ENCODE results near the gene IQCM. TPM values are rescaled to one million over a fixed set of nuclear protein-coding genes. Genes with fewer than 3 reads are reported as not detected.

IQCM gene
- polyA plus RNA-seq, 2 of the 4 experiments (the other 2 are of a cell fraction): 0.05 TPM; not detected in 1

DNA sequence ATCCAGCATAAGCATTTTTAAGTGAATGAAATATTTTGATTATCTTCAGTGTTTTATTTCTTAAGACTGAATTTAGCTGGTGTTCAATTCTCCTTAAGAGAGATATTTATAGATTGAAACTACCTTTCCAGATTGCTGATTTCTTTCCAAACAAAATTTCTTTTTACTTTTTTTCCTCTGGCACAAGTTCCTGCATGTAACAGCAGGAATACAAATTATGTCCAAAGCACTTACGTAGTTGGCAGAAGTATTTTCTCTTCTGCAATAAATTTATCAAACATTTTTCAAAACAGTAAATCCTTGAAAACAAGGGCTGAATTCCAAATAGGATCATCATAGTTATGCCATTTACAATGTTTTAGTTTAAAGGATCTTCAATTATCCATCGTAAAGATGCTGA lies 412.6 kb downstream of the IQCM start:
- POLR2A ChIA-PET: no interaction called here
- DNase-seq (ENCODE audit: low read depth in 1 of 2, low spot score in 1 of 2) (no peak), ATAC-seq (no peak), FAIRE-seq (no peak)
- WGBS (ENCODE audit: missing lambda C conversion rate): 77% methylated on average over 2 of the region's 2 CpGs
- H3K9me3 ChIP-seq: no peaks in the 10 kb centered on the region
- H3K4me2 ChIP-seq: no peak overlapping the region
- TF ChIP-seq FOSL2 (IDR thresholded peaks at IDR 0.05) (no peak), FOSL2 (CRISPR knock-in tag; IDR thresholded peaks at IDR 0.05) (no peak), CBX8 (IDR thresholded peaks at IDR 0.05) (no peak), RNF2 (IDR thresholded peaks at IDR 0.05; ENCODE audit: borderline replicate concordance, low read depth) (no peak), BHLHE40 (IDR thresholded peaks at IDR 0.05; ENCODE audit: low read depth, low read length) (no peak), GATA3 (IDR thresholded peaks at IDR 0.05; ENCODE audit: borderline replicate concordance) (no peak), CHD4 (IDR thresholded peaks at IDR 0.05; ENCODE audit: borderline replicate concordance) (no peak)
- TF ChIP-seq, protein P1, sequence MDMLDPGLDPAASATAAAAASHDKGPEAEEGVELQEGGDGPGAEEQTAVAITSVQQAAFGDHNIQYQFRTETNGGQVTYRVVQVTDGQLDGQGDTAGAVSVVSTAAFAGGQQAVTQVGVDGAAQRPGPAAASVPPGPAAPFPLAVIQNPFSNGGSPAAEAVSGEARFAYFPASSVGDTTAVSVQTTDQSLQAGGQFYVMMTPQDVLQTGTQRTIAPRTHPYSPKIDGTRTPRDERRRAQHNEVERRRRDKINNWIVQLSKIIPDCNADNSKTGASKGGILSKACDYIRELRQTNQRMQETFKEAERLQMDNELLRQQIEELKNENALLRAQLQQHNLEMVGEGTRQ (IDR thresholded peaks at IDR 0.05): no peak
- TF ChIP-seq, protein P2, sequence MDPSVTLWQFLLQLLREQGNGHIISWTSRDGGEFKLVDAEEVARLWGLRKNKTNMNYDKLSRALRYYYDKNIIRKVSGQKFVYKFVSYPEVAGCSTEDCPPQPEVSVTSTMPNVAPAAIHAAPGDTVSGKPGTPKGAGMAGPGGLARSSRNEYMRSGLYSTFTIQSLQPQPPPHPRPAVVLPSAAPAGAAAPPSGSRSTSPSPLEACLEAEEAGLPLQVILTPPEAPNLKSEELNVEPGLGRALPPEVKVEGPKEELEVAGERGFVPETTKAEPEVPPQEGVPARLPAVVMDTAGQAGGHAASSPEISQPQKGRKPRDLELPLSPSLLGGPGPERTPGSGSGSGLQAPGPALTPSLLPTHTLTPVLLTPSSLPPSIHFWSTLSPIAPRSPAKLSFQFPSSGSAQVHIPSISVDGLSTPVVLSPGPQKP (IDR thresholded peaks at IDR 0.05; ENCODE audit: low read depth, low read length): no peak
- H3K27ac ChIP-seq: no peak overlapping the region
- CTCF ChIA-PET: no interaction called here
- no peak overlapping the region for H3K4me3 ChIP-seq
- no peaks in the 10 kb centered on the region for H3K4me1 ChIP-seq

DNA sequence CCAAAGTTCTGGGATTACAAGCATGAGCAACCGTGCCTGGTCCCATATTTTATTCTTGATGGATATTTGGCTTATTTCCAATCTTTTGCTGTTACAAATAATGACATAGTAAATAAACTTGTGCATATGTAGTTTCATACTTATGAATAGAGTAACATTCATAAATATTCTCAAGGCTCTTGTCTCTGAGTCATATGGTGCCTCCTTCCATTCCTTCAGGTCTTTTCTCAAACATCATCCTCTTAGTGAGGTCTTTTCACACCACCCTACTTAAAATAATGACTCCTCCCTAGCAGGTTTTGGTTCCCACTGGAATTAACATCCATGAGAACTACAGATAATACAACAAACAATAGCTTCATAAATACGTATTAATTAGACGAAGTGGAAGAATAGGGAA lies 416.6 kb downstream of the IQCM start:
- Histone ChIP-seq H3K4me2 (no peak overlapping the region), H3K27ac (no peak overlapping the region), H3K9me3 (no peaks in the 10 kb centered on the region), H3K4me1 (no peaks in the 10 kb centered on the region), H3K4me3 (no peak overlapping the region)
- ATAC-seq (no peak), FAIRE-seq (no peak), DNase-seq (ENCODE audit: low read depth in 1 of 2, low spot score in 1 of 2) (no peak)
- ChIA-PET CTCF (no interaction called here), POLR2A (no interaction called here)
- TF ChIP-seq, protein P3, sequence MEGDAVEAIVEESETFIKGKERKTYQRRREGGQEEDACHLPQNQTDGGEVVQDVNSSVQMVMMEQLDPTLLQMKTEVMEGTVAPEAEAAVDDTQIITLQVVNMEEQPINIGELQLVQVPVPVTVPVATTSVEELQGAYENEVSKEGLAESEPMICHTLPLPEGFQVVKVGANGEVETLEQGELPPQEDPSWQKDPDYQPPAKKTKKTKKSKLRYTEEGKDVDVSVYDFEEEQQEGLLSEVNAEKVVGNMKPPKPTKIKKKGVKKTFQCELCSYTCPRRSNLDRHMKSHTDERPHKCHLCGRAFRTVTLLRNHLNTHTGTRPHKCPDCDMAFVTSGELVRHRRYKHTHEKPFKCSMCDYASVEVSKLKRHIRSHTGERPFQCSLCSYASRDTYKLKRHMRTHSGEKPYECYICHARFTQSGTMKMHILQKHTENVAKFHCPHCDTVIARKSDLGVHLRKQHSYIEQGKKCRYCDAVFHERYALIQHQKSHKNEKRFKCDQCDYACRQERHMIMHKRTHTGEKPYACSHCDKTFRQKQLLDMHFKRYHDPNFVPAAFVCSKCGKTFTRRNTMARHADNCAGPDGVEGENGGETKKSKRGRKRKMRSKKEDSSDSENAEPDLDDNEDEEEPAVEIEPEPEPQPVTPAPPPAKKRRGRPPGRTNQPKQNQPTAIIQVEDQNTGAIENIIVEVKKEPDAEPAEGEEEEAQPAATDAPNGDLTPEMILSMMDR (IDR thresholded peaks at IDR 0.05): no peak
- no peak for TF ChIP-seq EP300 (IDR thresholded peaks at IDR 0.05)
- TF ChIP-seq PHF8 (IDR thresholded peaks at IDR 0.05; ENCODE audit: borderline replicate concordance, low read depth): no peak
- TF ChIP-seq CHD4 (IDR thresholded peaks at IDR 0.05; ENCODE audit: borderline replicate concordance): no peak
- 41% methylated on average over 3 of the region's 3 CpGs for WGBS (ENCODE audit: missing lambda C conversion rate)

DNA sequence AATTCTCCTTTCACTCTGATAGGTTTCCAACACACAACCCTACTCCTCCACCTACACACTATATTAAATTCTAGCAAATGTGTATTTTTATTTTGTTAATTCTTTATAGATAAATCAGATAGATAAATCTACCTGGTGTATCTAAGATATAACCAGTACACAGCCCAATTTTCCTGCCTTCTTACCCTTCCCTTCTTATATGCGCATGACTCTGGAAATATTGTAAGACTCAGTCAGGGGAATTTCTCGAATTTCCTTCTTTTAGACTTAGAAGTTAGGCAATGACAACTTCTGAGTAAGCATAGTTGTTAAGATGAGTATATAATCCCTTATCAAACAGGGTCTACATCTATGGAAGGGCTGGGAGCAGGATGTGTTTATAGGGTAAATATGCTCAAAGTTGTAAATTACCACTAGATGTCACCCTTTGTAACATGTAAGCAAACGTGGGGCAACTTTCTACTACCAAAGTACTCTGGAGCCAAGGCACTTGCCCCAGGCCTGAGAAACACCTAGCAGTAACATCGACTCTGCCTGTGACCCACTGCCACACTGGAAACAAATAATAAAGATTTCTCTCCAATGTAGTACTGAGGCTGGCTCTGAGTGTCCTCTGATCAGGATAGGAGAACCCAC lies 444.7 kb downstream of the IQCM start:
- Histone ChIP-seq H3K4me3 (no peak overlapping the region), H3K9me3 (no peaks in the 10 kb centered on the region), H3K4me1 (no peaks in the 10 kb centered on the region), H3K4me2 (no peak overlapping the region), H3K27ac (no peak overlapping the region)
- ATAC-seq (peak; percentile 84 to 89; a peak in 4 of 6 replicates), DNase-seq (ENCODE audit: low read depth in 1 of 2, low spot score in 1 of 2) (peak; percentile 25 to 54), FAIRE-seq (no peak)
- POLR2A ChIA-PET: no interaction called here
- CTCF ChIA-PET: interaction anchor here (1.3 to 2.4 kb wide), 3 partner anchors 526 to 530 kb away, joined by 6 to 14 read pairs (median 12); no protein-coding TSS in a partner anchor
- WGBS (ENCODE audit: missing lambda C conversion rate): 25% methylated on average over 4 of the region's 4 CpGs
- TF ChIP-seq RCOR1 (IDR thresholded peaks at IDR 0.05; ENCODE audit: low read depth, low read length) (no peak), MAFK (IDR thresholded peaks at IDR 0.05; ENCODE audit: partially characterized antibody) (no peak), CHD4 (IDR thresholded peaks at IDR 0.05; ENCODE audit: borderline replicate concordance) (no peak), JUNB (IDR thresholded peaks at IDR 0.05) (no peak), BHLHE40 (IDR thresholded peaks at IDR 0.05; ENCODE audit: low read depth, low read length) (no peak), PHF8 (IDR thresholded peaks at IDR 0.05; ENCODE audit: borderline replicate concordance, low read depth) (no peak), RAD21 (conservative IDR thresholded peaks at IDR 0.05 in 1 of 2, IDR thresholded peaks at IDR 0.05 in 1 of 2) (peak; percentile 62 to 64), SMC3 (IDR thresholded peaks at IDR 0.05) (peak; percentile 55), EHMT2 (IDR thresholded peaks at IDR 0.05; ENCODE audit: low read depth) (no peak), RFX5 (IDR thresholded peaks at IDR 0.05) (no peak), CBX8 (IDR thresholded peaks at IDR 0.05) (no peak), CEBPB (IDR thresholded peaks at IDR 0.05) (no peak), ZC3H11A (IDR thresholded peaks at IDR 0.05) (no peak), GATA3 (IDR thresholded peaks at IDR 0.05; ENCODE audit: borderline replicate concordance) (no peak), POLR2AphosphoS2 (conservative IDR thresholded peaks at IDR 0.05; ENCODE audit: low read length) (no peak), TFCP2L1 (CRISPR knock-in tag; IDR thresholded peaks at IDR 0.05) (no peak), NPAS2 (CRISPR knock-in tag; IDR thresholded peaks at IDR 0.05; ENCODE audit: borderline replicate concordance) (no peak), ZNF302 (CRISPR knock-in tag; IDR thresholded peaks at IDR 0.05) (no peak), KDM5A (IDR thresholded peaks at IDR 0.05) (no peak)
- TF ChIP-seq, protein P3 (IDR thresholded peaks at IDR 0.05): peak; percentile 44
- TF ChIP-seq, protein P4, sequence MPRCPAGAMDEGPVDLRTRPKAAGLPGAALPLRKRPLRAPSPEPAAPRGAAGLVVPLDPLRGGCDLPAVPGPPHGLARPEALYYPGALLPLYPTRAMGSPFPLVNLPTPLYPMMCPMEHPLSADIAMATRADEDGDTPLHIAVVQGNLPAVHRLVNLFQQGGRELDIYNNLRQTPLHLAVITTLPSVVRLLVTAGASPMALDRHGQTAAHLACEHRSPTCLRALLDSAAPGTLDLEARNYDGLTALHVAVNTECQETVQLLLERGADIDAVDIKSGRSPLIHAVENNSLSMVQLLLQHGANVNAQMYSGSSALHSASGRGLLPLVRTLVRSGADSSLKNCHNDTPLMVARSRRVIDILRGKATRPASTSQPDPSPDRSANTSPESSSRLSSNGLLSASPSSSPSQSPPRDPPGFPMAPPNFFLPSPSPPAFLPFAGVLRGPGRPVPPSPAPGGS (IDR thresholded peaks at IDR 0.05): no peak

All from A549 (cell line).